GM19193 (cell line): Measurements from ENCODE around the gene PIP4P1.

Source experiments
- POLR2A ChIP-seq: IDR thresholded peaks from 4 replicates; pipeline ENCODE4 v1.6.1; 2011; ENCODE audit not compliant: insufficient read depth, insufficient read length; ENCODE audit errors: extremely low read depth

The PIP4P1 gene

DNA sequence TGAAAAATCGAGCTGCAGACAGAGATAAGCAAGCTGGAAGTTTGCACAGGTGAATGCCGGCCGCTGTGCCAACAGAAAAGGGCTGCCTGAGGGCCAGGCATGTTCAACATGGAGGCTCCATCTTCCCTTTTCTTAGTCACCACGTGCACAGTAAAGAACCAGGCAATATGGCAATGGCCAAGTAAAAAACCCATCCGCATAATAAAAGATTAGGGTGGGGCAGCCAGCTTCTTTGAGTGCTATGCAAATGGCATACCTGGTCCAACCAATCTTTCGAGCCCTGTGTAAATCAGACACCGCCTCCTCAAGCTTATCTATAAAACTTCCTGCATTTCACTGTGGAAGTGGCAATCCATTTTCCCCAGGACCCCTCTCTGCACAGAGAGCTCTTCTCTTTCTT lies 24.7 kb upstream of the PIP4P1 start:
- no peak for TF ChIP-seq POLR2A

DNA sequence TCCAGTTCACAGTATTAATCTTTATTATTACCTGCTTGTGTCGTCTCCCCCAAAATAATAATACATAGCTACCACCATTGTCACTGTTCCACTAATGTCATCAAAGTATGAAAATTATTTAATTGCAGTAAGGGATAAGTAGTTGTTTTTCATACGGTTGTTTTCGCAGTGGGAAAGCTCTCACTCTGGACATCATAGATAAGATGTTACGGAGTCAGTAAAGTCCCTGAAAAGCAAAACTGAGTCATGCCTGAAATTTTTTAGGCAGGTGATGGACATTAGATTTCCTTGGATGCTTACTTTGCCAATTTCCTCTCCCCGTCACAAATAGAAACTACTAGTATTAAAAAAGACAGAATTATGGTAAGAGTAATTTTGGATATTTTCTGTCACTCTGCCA lies 21.1 kb upstream of the PIP4P1 start:
- no peak for TF ChIP-seq POLR2A

- TF ChIP-seq POLR2A = no peak
These were observed 17.7 kb upstream of the PIP4P1 start for GRCh38 chr14:20478894-20479293.

GRCh38 chr14:20477211-20477876 lies 16.1 kb upstream of the PIP4P1 start:
- TF ChIP-seq POLR2A = no peak

DNA sequence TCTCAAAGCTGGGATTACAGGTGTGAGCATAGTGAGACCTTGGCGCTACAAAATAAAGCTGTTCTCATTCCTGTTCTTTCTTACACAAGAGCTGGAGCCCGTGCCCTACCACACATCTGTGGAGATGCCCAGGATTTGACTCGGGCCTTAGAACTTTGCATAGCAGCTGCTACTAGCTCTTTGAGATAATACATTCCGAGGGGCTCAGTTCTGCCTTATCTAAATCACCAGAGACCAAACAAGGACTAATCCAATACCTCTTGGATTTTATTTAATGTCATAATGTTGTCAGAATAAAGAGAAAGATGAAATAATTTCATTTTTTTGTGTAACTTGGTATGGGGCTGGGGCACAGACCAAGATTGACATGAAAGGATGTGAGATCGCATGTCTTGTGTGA lies 15.5 kb upstream of the PIP4P1 start:
- no peak for TF ChIP-seq POLR2A

DNA sequence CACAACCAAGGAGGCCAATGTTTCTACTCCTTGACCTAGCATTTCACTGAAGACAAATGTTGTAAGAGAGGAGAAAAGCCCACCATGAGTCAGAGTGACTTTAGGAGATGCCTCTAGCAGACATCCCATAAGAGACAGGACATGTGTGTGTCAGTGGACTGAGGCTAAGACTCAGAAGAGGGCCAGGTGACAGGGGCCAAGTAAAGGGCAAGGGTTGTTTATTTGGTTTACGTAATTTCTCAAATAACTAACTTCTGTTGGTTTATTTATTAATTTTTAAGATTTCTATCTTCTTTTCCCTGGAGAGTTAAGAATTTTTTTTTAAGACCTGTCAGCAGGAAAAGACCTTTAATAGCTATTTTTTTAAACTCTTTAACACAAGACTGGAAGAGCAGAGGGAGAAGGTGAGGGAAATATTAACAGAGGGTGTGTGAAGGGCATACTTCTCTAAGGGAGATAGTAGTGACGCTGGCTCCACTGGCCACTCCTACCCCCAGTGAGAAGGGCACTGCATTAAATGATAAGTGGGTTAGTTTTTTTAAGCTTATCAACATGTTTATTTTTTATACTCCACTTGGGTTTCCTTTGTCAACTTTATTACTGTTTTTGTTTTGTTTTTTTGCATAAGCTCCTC lies 11.4 kb upstream of the PIP4P1 start:
- no peak for TF ChIP-seq POLR2A

- TF ChIP-seq POLR2A = no peak
These were observed 9.3 kb upstream of the PIP4P1 start for GRCh38 chr14:20470603-20470901.

DNA sequence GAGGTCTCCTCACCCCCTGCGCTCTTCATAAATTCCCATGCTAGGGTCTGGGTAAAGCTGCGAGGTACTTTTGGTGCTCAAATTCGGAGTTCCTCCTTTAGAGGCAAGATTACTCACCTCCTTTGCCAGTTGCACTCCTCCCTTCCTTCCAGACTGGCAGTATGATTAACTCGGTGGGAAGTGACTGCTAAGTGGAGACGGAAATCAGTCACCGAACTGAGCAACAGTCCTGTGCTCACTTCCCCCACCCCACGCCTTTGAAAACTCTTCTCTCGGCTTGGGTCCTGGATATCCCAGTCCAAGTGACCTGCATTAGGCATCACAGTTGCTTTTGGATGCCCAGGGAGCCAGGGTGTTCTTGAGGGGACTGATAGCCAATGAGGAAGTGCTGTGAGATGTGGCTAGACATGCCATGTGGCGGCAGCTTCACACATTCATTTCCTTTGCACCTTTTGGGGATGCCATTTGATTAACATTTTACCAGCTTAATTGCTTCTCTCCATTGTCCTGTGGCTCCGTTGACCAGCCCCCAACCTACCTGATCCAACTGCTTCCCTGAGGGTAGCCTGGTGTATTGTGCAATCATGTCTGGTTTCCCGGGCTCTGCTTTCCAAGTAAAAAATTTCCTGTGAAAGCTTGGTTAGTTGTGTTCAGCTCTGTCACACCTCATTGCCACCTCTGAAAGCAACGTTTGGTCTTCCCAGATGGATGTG lies 8.8 kb upstream of the PIP4P1 start:
- TF ChIP-seq POLR2A = no peak

DNA sequence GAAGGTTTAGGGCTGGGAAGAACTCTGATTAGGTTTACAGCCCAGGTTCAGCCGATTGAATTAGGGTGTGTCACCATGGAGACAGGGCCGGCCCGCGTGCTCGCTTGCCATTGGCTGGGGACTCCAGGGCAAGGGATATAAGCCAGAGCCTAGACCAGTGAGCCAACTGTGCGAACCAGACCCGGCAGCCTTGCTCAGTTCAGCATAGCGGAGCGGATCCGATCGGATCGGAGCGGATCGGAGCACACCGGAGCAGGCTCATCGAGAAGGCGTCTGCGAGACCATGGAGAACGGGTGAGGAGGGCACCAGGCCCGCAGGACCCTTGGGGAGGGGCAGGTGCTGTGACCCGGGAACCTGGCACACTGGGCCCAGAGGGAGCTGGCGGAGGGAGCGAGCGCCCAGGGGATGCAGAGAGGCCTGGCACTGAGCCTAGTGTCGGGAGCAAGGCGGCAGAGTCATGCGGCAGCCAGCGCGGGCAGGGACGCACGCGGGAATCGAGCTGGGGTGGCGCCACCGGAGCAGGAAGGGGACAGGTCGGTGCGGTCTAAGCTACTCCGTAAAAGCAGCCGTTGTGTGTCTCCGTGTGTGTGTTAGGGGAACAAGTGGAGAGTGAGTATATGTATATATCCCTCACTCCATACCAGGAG lies 8.1 kb upstream of the PIP4P1 start, which contains the start of gene PNP:
TSS of gene PNP (plus strand) at position 165 of the 648 bp plus-strand sequence. CDS start at position 284, 119 bp downstream.
- TF ChIP-seq POLR2A = peak; percentile 99

DNA sequence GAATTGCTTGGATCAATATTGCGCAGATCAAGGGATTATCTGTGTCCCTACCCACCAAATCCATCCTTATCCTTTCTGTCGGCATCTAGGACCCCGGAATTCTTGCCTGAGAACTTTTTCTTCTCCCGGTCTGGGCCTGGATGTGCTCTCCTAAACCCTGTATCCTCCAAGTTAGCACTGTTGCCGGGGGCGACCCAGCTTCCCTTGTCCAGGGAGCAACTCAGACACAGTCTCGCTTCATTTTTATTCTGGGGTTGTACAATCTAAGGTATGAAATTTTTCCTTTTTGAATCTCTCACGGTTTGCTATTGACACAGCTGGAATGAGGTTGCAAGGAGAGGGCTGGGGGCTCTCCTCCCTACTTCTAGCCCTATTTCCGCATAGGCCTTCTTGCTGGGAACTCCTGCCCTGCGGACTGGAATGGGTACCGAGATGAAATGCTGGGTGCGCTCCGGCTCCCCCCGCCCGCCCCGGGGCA lies 7.6 kb upstream of the PIP4P1 start:
- no peak for TF ChIP-seq POLR2A

GRCh38 chr14:20460458-20461224 lies 593 bp downstream of the PIP4P1 start:
- no peak for TF ChIP-seq POLR2A

DNA sequence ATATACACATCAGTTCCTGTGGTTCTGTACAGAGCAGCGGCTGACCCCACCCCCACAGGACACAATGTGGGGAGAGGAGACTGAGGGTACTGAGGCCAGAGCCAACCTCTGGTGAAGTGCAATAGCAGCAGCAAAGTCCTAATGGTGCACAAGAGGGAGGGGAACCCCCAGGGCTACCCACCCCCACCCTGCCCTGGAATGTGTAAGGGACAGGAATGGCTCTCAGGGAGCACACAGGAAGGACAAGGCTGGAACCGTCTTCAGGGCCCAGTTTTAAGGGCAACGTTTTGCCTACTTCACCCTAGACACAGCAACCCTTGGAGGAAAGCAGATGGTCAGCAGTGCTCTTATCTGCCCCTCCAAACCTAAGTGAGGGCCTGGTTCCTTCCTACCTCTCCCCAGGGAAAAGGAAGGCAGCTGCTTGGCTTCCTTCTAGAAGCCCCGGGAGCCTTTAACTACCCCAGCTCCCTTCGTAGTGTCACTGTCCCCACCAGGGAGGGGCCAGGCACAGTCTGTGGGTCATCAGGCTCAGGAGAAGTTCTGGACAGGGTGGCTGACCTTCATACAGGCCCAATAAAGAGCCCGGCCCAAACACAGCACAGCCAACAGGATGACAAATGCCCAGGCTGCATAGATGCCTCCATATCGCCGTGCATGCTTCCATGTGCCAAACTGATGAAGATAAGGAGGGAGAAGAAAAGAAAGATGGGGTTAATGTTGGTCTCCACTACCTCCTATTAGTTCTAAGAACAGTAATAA lies 3.0 kb downstream of the PIP4P1 start:
- TF ChIP-seq POLR2A = peak; percentile 47

DNA sequence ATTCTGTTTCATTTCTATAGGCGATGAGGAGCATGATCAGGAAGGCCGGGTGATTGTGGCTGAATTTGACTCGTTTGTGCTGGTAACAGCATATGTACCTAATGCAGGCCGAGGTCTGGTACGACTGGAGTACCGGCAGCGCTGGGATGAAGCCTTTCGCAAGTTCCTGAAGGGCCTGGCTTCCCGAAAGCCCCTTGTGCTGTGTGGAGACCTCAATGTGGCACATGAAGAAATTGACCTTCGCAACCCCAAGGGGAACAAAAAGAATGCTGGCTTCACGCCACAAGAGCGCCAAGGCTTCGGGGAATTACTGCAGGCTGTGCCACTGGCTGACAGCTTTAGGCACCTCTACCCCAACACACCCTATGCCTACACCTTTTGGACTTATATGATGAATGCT lies 4.3 kb downstream of the PIP4P1 start:
- peak; percentile 36 for TF ChIP-seq POLR2A
